Sciatic nerve (tissue), 2 donors: ENCODE results near the gene EPS8L2. TPM values are rescaled to one million over a fixed set of nuclear protein-coding genes. Genes with fewer than 3 reads are reported as not detected.

Experiments
- ATAC-seq: fragments of 200-7000 bp; cut with Tn5 transposase; one replicate; pipeline ENCODE4 v1.9.1; 2020; ENCODE audit warnings: mild to moderate bottlenecking, moderate library complexity
- DNase-seq: peaks from one replicate; pipeline ENCODE4 v3.0.0-alpha.2; 2020; ENCODE audit warnings: low spot score
- intact Hi-C: fragments of 100-400 bp; cut with DNase I; formaldehyde crosslinking; loops from one replicate; pipeline ENCODE4 v1.14.2; 2022
- total RNA-seq: library from RNA; stranded (reverse); fragmentation: NEBNext Ultra II Directional; extraction: Animal tissue kit (Norgen Biotek cat#: 25700); gene quantifications from one replicate; pipeline ENCODE4 v1.2.1, GENCODE V29; 2021
- donor health status: DM: no; HTN: no; CAD: no.
- donor health status: DM: no; HTN: no; CAD: no.

Gene EPS8L2
- total RNA-seq, 1 donor from 2014 or later = 24.9 TPM

DNA sequence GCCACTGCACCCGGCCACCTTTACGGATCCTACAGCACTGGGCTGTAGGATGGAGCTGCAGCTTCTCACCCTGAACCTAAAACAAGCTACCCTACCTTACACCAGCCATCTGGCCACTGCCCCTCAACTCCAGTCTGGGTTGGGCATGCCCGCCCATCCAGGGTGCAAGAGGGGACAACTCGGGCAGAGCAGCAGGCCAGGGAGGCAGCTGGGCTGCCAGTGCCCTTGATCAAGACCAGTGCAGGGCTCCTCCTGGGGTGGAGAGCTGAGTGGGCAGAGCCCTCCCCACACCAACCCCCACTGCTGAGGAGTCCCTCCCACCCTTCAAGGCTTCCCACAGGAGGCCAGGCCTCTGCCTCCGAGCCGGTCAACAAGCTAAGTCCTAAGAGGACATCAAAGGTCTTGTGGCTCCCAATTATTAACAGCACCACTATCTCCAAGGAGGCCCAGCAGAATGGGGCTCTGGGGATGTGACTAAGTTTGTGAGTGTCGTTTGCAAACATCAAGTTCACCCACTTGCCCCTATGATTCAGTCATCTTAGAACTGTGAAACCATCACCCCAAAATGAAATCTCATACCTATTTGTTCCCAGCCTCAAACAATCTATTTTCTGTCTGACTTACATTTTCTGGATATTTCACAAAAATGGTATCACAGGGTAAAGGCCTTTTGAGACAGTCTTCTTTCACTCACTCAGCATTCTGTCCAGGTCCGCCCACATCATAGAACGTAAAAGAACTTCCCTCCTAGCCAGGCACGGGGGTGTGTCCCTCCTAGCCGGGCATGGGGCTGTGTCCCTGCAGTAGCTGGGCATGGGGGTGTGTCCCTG lies 60.3 kb downstream of the EPS8L2 start:
- intact Hi-C loops = no loop called here
- no peak for ATAC-seq

GRCh38 chr11:766936-767210 lies 60.8 kb downstream of the EPS8L2 start:
- no peak for DNase-seq
- intact Hi-C loops = no loop called here
- ATAC-seq = no peak

More for the DNA sequence above, 60.3 kb downstream of the EPS8L2 start:
- DNase-seq = no peak

GRCh38 chr11:767238-767637 lies 61.2 kb downstream of the EPS8L2 start:
- DNase-seq = no peak
- intact Hi-C loops = no loop called here
- ATAC-seq = no peak

- DNase-seq = no peak
- ATAC-seq = no peak
- intact Hi-C loops = no loop called here
Measured at GRCh38 chr11:769887-770641, 64.0 kb downstream of the EPS8L2 start.

DNA sequence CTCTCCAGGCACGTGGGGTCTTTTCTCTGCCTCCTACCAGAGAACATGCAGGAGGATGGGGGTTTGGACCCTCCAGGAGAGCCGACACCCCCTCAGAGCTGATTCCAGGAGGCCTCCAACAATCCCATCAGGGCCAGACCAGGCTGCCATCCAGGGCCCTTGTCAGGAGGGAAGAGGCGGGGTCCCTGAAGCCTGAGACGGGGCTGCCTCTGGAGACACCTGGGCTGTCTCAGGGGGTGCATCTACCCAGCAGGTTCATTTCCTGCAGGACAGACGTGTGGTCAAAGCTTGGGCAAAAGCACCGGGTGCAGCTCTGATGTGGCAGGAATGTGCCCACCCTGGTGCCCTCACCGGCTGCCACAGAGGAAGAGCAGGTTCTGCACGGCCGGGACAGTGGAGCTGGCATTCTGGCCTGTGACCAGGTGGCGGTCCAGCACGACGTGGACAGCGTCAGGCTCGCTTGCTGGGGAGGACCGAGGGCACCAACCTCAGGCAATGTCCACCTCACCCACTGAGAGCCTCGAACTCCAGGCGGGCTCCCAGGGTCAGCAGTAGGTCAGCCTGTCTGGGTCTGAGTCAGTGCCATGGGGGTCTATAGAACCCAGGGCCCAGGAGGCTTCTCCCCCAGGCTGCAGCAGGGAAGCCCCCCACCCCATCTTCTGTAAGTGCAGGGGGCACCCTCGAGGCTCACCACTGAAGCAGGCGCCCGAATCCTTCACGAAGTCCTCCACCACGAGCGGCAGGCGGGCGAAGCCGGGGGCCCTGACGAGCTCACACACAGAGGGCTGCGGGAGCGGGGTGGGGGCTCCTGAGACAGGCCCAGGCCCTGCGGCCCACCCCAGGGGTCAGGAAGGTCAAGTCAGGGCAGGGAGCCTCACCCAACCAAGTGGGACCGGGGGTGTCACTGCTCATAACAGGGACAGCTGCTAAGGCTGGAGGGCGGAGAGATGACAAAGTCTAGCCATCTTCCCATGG lies 64.9 kb downstream of the EPS8L2 start:
- DNase-seq (no peak), ATAC-seq (no peak)
- intact Hi-C loops = no loop called here

GRCh38 chr11:771617-772204 lies 65.7 kb downstream of the EPS8L2 start:
- no peak for DNase-seq

GRCh38 chr11:772429-773390 lies 66.7 kb downstream of the EPS8L2 start:
- peak; percentile 37 for ATAC-seq
- no peak for DNase-seq
- intact Hi-C loops = no loop called here

More at GRCh38 chr11:771617-772204, 65.7 kb downstream of the EPS8L2 start:
- no peak for ATAC-seq
- intact Hi-C loops = no loop called here

DNA sequence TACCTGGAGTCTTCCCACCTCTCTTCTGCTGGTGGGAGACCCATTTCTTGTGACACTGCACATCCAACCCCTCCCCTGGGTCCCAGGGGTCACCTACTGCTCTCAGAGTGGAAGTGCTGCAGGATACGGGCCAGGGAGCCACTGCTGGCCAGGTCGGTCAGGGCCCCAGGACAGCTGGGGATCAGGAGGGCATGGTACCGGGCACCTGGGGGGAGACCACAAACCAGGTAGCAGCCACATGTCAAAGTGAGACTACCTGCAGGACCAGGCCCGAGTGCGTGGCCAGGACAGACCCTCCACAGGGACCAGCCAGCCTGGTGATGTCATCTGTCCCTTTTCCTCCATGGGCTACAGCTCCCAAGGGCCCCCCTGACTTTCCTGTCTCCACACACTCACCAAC lies 67.4 kb downstream of the EPS8L2 start:
- DNase-seq (no peak), ATAC-seq (no peak)
- intact Hi-C loops = no loop called here

DNA sequence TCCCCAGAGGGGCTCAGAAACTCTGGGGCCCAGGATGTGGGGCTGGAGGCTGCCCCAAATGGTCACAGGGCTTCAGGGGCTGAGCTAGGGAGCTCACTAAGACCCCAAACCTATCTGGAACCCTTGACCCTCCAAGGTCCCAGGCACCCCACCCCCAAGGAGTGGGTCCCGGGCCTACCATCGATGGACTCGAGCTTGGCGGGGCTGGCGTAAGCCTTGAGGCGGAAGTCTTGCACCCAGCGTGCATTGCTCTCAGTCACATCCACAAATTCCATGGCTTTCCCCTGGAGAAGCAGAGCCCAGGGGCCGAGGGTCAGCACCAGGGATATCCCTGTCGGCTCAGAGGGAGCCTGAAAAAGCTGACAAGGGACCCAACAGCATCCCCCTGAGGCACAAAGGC lies 67.8 kb downstream of the EPS8L2 start:
- ATAC-seq = no peak
- intact Hi-C loops = no loop called here
- DNase-seq = no peak

- no peak for ATAC-seq
- DNase-seq = no peak
- intact Hi-C loops = no loop called here
Measured at GRCh38 chr11:774873-775592, 69.0 kb downstream of the EPS8L2 start.

DNA sequence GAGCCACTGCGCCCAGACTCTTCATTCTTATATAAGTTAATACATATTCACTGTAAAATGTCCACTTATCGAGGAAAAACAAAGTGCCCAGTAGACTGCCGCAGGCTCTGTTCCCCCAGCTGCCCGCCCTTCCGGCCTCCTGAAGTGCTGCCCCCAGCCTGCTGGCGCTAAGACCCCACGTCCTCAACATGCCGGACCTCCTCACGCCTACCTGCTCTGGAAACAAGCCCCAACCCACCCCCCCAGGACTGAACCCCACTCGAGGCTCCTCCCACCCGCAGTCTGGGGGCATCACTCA lies 70.2 kb downstream of the EPS8L2 start:
- DNase-seq = no peak
- intact Hi-C loops = no loop called here
- no peak for ATAC-seq

DNA sequence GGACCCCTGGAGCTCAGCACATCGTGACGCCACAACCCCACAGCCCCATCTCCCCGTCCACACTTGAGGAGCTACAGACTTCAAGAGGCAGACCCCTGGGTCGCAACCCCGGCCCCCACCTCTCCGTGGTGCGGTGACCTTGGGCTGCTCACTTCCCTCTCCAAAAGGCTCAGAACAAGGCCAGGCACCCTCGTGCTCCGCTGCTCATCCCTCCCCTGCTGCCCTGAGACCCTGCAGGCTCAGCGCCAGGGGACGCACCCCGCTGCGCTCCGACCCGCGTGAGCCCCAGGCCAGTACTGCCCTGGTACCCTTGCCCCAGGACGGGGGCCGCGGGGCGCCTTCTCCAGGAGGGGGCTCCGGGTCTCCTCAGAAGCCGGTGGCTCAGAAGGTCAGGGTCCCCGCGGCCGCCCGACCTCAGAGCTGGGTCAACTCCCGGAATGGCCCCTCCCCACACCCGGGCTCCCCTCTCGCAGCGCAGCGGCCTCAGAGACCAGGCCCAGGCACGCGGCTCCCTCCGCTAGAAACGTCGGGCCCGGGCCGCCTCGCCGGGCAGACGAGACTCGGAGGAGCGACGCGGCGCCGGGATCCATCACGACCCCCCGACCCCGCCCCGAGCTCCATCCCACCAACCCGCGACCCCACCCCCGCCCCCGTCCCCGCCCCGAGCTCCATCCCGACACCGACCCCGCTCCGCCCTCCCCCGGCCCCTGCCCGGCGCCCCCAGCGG lies 70.7 kb downstream of the EPS8L2 start:
- intact Hi-C loops = no loop called here
- peak; percentile 2 for ATAC-seq
- DNase-seq = no peak

Other genes with a start within 250 kb of the EPS8L2 start
- 134 TPM for gene RNH1, start 199.0 kb upstream of the EPS8L2 start, total RNA-seq
- 45.2 TPM for gene HRAS, start 170.7 kb upstream of the EPS8L2 start, total RNA-seq
- 1.4 TPM for gene LRRC56, start 168.7 kb upstream of the EPS8L2 start, total RNA-seq
- gene LMNTD2, start 145.5 kb upstream of the EPS8L2 start, total RNA-seq = 1.3 TPM
- 7.5 TPM for gene RASSF7, start 145.3 kb upstream of the EPS8L2 start, total RNA-seq
- 33.5 TPM for gene PHRF1, start 129.8 kb upstream of the EPS8L2 start, total RNA-seq
- gene IRF7, start 90.3 kb upstream of the EPS8L2 start, total RNA-seq = 19.6 TPM
- gene CDHR5, start 81.3 kb upstream of the EPS8L2 start, total RNA-seq = not detected
- not detected for gene SCT, start 79.0 kb upstream of the EPS8L2 start, total RNA-seq
- 4.1 TPM for gene DRD4, start 69.0 kb upstream of the EPS8L2 start, total RNA-seq
- gene DEAF1, start 11.0 kb upstream of the EPS8L2 start, total RNA-seq = 52.8 TPM
- 28.4 TPM for gene TMEM80, start 10.4 kb upstream of the EPS8L2 start, total RNA-seq
- gene TALDO1, start 41.2 kb downstream of the EPS8L2 start, total RNA-seq = 187 TPM
- 74.8 TPM for gene GATD1, start 71.3 kb downstream of the EPS8L2 start, total RNA-seq
- not detected for gene CEND1, start 83.9 kb downstream of the EPS8L2 start, total RNA-seq
- gene SLC25A22, start 92.0 kb downstream of the EPS8L2 start, total RNA-seq = 7.2 TPM
- 16.7 TPM for gene PIDD1, start 99.0 kb downstream of the EPS8L2 start, total RNA-seq
- gene RPLP2, start 103.7 kb downstream of the EPS8L2 start, total RNA-seq = 1,209 TPM
- 174 TPM for gene PNPLA2, start 112.7 kb downstream of the EPS8L2 start, total RNA-seq
- gene CRACR2B, start 121.7 kb downstream of the EPS8L2 start, total RNA-seq = 8.7 TPM
- gene CD151, start 126.7 kb downstream of the EPS8L2 start, total RNA-seq = 263 TPM
- gene POLR2L, start 136.3 kb downstream of the EPS8L2 start, total RNA-seq = 85.2 TPM
- 118 TPM for gene TSPAN4, start 136.6 kb downstream of the EPS8L2 start, total RNA-seq
- 59.4 TPM for gene CHID1, start 204.6 kb downstream of the EPS8L2 start, total RNA-seq
- 119 TPM for gene AP2A2, start 219.6 kb downstream of the EPS8L2 start, total RNA-seq